ENCODE measurements around the gene KANSL1. TPM values are rescaled to one million over a fixed set of nuclear protein-coding genes. Genes with fewer than 3 reads are reported as not detected.

KANSL1 gene
- total and polyA plus RNA-seq, 10 of the 15 experiments (the other 5 are each of a cell fraction or from before 2014, with no cell fraction given), result 4.7 to 60.6 (median 28.0) TPM

GRCh38 chr17:46197530-46197929 lies 4.3 kb upstream of the KANSL1 start:
- no peak overlapping the region for H2AFZ ChIP-seq (ENCODE audit: control insufficient read depth, low read depth, low read length)
- BruUV-seq (replicated peaks), result no TSS peak
- DNase-seq (ENCODE audit: low read depth, low spot score) (no peak), FAIRE-seq (no peak), ATAC-seq (no peak)
- in situ Hi-C loops (cut with MboI) (no loop called here), intact Hi-C loops (cut with micrococcal nuclease; ENCODE audit: unreplicated experiment) (no loop called here)
- no peak overlapping the region for H3K27ac ChIP-seq (ENCODE audit: control insufficient read depth, insufficient read depth)
- H3K4me2 ChIP-seq (ENCODE audit: control insufficient read depth, insufficient read depth), result no peak overlapping the region
- H3K36me3 ChIP-seq (ENCODE audit: control insufficient read depth in 2 of 2, insufficient read depth in 2 of 2, low read length in 1 of 2), result no peaks in the 10 kb centered on the region
- no peak overlapping the region for H3K4me3 ChIP-seq
- 80% methylated on average over 6 of the region's 6 CpGs for WGBS (ENCODE audit: insufficient coverage, insufficient replicate concordance, low lambda C conversion rate, missing lambda C conversion rate)
- peaks cover 20% of the 10 kb centered on the region for H3K4me1 ChIP-seq (ENCODE audit: control insufficient read depth, insufficient read depth, low read length)
- ChIA-PET SMC1A (ENCODE audit: uncharacterized antibody, unreplicated experiment) (interaction anchor here (1.0 to 4.3 kb wide), 2 partner anchors 9 to 15 kb away, joined by 3 to 68 read pairs; no protein-coding TSS in a partner anchor), RAD21 (ENCODE audit: unreplicated experiment) (interaction anchor here (3.3 kb wide), 1 partner anchor 15 kb away, joined by 23 read pairs; no protein-coding TSS in a partner anchor), CTCF (interaction anchor here (2.5 to 5.2 kb wide), 3 partner anchors 12 to 15 kb away, joined by 25 to 152 read pairs (median 34); no protein-coding TSS in a partner anchor), POLR2A (interaction anchor here (0.6 to 1.3 kb wide), 3 partner anchors 9 to 42 kb away, joined by 3 to 5 read pairs (median 3); no protein-coding TSS in a partner anchor)
- no peaks in the 10 kb centered on the region for H3K27me3 ChIP-seq (replicated peaks in 1 of 2; ENCODE audit: control insufficient read depth in 2 of 2, insufficient read depth in 2 of 2, low read length in 1 of 2)
- no peak for TF ChIP-seq NR2C1 (IDR thresholded peaks at IDR 0.05)
- no peak for TF ChIP-seq MYC (IDR thresholded peaks at IDR 0.05; ENCODE audit: insufficient read depth, insufficient read length, insufficient replicate concordance, low read length, severe bottlenecking)
- no peak for TF ChIP-seq BCL3 (IDR thresholded peaks at IDR 0.05; ENCODE audit: borderline replicate concordance, insufficient read depth, low read depth, low read length, poor library complexity, severe bottlenecking)
- no peak for TF ChIP-seq SREBF2 (IDR thresholded peaks at IDR 0.05; ENCODE audit: low read length)
- no peaks in the 10 kb centered on the region for H3K9me3 ChIP-seq (replicated peaks; ENCODE audit: control insufficient read depth, insufficient read depth, low read length)
- H4K20me1 ChIP-seq (ENCODE audit: control insufficient read depth, insufficient read depth), result no peaks in the 10 kb centered on the region
- no peak overlapping the region for H3K9ac ChIP-seq (ENCODE audit: control insufficient read depth, insufficient read depth, low read length)
- peaks cover 77% of the 10 kb centered on the region for H3K79me2 ChIP-seq (ENCODE audit: control insufficient read depth, insufficient read depth, low read length)
